Measurements from ENCODE around the gene DDIT4.
"Not testable (repeated sequence)": the region's sequence is repeated elsewhere in the genome, so short reads cannot be mapped to it uniquely, and the experiment has no call there.

DNA sequence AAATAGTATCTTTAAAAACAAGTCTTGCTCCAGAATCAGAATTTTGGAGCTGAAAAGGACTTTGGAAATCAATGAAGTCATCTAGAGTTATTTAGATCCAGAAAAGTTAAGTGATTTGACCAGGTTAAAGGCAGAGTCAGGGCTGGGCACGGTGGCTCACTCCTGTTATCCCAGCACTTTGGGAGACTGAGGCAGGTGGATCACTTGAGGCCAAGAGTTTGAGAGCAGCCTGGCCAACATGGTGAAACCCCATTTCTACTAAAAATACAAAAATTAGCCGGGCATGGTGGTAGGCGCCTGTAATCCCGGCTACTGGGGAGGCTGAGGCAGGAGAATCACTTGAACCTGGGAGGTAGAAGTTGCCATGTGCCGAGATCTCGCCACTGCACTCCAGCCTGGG is 49.5 kb upstream of the DDIT4 start:
- TF ChIP-seq, protein P1, sequence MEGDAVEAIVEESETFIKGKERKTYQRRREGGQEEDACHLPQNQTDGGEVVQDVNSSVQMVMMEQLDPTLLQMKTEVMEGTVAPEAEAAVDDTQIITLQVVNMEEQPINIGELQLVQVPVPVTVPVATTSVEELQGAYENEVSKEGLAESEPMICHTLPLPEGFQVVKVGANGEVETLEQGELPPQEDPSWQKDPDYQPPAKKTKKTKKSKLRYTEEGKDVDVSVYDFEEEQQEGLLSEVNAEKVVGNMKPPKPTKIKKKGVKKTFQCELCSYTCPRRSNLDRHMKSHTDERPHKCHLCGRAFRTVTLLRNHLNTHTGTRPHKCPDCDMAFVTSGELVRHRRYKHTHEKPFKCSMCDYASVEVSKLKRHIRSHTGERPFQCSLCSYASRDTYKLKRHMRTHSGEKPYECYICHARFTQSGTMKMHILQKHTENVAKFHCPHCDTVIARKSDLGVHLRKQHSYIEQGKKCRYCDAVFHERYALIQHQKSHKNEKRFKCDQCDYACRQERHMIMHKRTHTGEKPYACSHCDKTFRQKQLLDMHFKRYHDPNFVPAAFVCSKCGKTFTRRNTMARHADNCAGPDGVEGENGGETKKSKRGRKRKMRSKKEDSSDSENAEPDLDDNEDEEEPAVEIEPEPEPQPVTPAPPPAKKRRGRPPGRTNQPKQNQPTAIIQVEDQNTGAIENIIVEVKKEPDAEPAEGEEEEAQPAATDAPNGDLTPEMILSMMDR (IDR thresholded peaks at IDR 0.05 in 2 of 3, conservative IDR thresholded peaks at IDR 0.05 in 1 of 3; ENCODE audit: borderline replicate concordance in 1 of 3, insufficient read depth in 1 of 3, low read depth in 2 of 3, low read length in 2 of 3), result not testable (repeated sequence)
- TF ChIP-seq, protein P2, sequence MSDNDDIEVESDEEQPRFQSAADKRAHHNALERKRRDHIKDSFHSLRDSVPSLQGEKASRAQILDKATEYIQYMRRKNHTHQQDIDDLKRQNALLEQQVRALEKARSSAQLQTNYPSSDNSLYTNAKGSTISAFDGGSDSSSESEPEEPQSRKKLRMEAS (IDR thresholded peaks at IDR 0.05), result not testable (repeated sequence)
- not testable (repeated sequence) for TF ChIP-seq EZH2phosphoT487 (IDR thresholded peaks at IDR 0.05; ENCODE audit: borderline replicate concordance); JUND (IDR thresholded peaks at IDR 0.05)

Measured in HCT116 (cell line).